GM20431 (cell line): Measurements from ENCODE around the gene MRM2.

ENCODE experiments used
- in situ Hi-C: fragments of 300-500 bp; cut with MseI, MboI; formaldehyde crosslinking; loops from one replicate; pipeline ENCODE4 v1.15.0; 2020; ENCODE audit warnings: low sequenced_read_pairs; ENCODE audit not compliant: unreplicated experiment

MRM2 gene

GRCh38 chr7:2196381-2197378 is 45.3 kb downstream of the MRM2 start:
- in situ Hi-C loops: no loop called here

- in situ Hi-C loops: no loop called here
Measured at GRCh38 chr7:2195400-2196246, 46.4 kb downstream of the MRM2 start.

GRCh38 chr7:2193575-2194305 is 48.3 kb downstream of the MRM2 start:
- in situ Hi-C loops: no loop called here

GRCh38 chr7:2192831-2193534 is 49.0 kb downstream of the MRM2 start:
- in situ Hi-C loops: no loop called here

- in situ Hi-C loops: no loop called here
Measured at GRCh38 chr7:2191016-2191415, 51.0 kb downstream of the MRM2 start.

- in situ Hi-C loops: no loop called here
Measured at GRCh38 chr7:2190531-2190930, 51.5 kb downstream of the MRM2 start.

- in situ Hi-C loops: no loop called here
Measured at GRCh38 chr7:2186166-2186565, 55.8 kb downstream of the MRM2 start.

GRCh38 chr7:2185715-2186114 is 56.3 kb downstream of the MRM2 start:
- in situ Hi-C loops: no loop called here
